Gastroesophageal sphincter (tissue), 4 donors: ENCODE measurements around the gene FRG2. TPM values are rescaled to one million over a fixed set of nuclear protein-coding genes. Genes with fewer than 3 reads are reported as not detected.
"Not testable (repeated sequence)": the region's sequence is repeated elsewhere in the genome, so short reads cannot be mapped to it uniquely, and the experiment has no call there.

ENCODE experiments used
- ATAC-seq: fragments of 150-250 bp; one replicate; pipeline ENCODE4 v1.9.1; 2016; ENCODE audit warnings: mild to moderate bottlenecking, moderate library complexity
- H3K27ac ChIP-seq, 4 donors: fragments of 200-600 bp; sonication (generic) in 3 of 4; 1 replicate in 3 of 4; 2 replicates in 1 of 4; pipeline ENCODE4 v1.5.1; 2016 to 2019
- H3K27me3 ChIP-seq: fragments of 200-600 bp; sonication (generic); one replicate; pipeline ENCODE4 v1.5.1; 2019
- H3K36me3 ChIP-seq, 2 donors: fragments of 200-600 bp; sonication (generic); one replicate each; pipeline ENCODE4 v1.5.1; 2019; ENCODE audit warnings: control low read depth in 1 of 2
- H3K4me1 ChIP-seq, 3 donors: fragments of 200-600 bp; sonication (generic); 1 replicate in 2 of 3; 2 replicates in 1 of 3; pipeline ENCODE4 v1.5.1; 2016 to 2019; ENCODE audit warnings: control low read depth in 2 of 3
- H3K4me3 ChIP-seq, 2 donors: fragments of 200-600 bp; sonication (generic); one replicate each; pipeline ENCODE4 v1.5.1; 2019; ENCODE audit warnings: mild to moderate bottlenecking in 1 of 2, moderate library complexity in 1 of 2
- H3K9me3 ChIP-seq, 3 donors: fragments of 200-600 bp; sonication (generic); one replicate each; pipeline ENCODE4 v1.5.1; 2017 to 2019; ENCODE audit warnings: control low read depth in 2 of 3
- CTCF ChIP-seq, 4 experiments: fragments of 200-600 bp in 2 of 4; fragments of 450-650 bp in 2 of 4; sonication (generic) in 1 of 4; IDR thresholded peaks; one replicate each; pipeline ENCODE4 v1.5.1; 2017 to 2019; ENCODE audit warnings: antibody characterized with exemption in 4 of 4, mild to moderate bottlenecking in 2 of 4, moderate library complexity in 2 of 4
- EP300 ChIP-seq: sonication (generic); formaldehyde crosslinking; IDR thresholded peaks from one replicate; pipeline ENCODE4 v1.6.1; 2017; ENCODE audit warnings: antibody characterized with exemption, mild to moderate bottlenecking
- POLR2A ChIP-seq, 2 donors: fragments of 450-650 bp; IDR thresholded peaks; one replicate each; pipeline ENCODE4 v1.6.1; 2017; ENCODE audit warnings: antibody characterized with exemption in 2 of 2, mild to moderate bottlenecking in 2 of 2, moderate library complexity in 1 of 2
- POLR2AphosphoS5 ChIP-seq: sonication (generic); formaldehyde crosslinking; IDR thresholded peaks from one replicate; pipeline ENCODE4 v1.6.1; 2017; ENCODE audit warnings: antibody characterized with exemption
- WGBS, 2 donors: methylation state at CpG; one replicate each; pipeline ENCODE4 v1.1.5; 2018; ENCODE audit warnings: low coverage in 1 of 2; 5-methylcytosine and 5-hydroxymethylcytosine counted together
- total RNA-seq, 4 donors: library from RNA; depleted of rRNA; stranded (reverse); fragments of >200 nt; gene quantifications; one replicate each; pipeline ENCODE4 v1.1.0, GENCODE V29; 2016

The FRG2 gene
- total RNA-seq, 4 donors from 2014 or later = not detected

DNA sequence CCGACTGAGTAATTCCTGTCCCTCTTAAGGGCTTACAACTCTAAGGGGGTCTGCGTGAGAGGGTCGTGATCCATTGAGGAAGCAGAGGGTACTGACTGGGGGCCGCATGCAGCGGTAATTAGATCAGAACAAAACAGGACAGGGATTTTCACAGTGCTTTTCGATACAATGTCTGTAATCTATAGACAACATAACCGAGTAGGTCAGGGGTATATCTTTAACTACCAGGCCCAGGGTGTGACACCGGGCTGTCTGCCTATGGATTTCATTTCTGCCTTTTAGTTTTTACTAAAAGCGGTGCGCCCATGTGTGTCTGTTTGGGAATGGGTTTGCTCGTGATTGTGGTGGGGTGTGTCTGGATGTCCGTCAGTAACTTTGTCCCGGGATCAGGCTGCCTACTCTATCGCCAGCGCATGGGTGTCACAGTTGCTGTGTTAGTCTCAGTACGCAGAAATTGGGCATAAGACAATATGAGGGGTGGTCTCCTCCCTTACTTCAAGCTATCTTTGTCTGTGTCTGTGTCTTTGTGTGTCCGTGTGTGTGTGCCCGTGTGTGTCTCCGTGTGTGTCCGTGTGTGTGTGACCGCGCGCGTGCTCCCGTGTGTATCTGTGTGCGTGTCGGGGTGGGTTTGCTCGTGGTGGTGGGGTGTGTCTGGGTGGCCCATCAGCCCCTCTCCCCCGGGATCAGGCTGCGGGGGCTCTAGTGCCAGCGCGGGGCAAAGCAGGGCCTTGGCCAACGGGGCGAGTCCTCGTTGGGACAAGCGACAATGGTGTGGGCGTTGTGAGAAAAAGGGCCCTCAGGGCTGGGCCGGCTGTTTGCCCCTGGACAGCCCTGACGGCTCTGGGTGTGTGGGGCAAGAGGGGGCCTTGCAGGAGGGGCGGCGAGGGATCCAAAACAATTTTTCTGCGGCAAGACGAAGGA, 10.4 kb downstream of the FRG2 start:
- peaks cover 0 to 58% (median 15%) of the 10 kb centered on the region in 3 donors for H3K4me1 ChIP-seq
- H3K36me3 ChIP-seq = no peaks in the 10 kb centered on the region
- 16% methylated on average over 13 of the region's 43 CpGs; no CpG with 5 or more reads in 1 of the 2 donors for WGBS, 2 donors
- no peaks in the 10 kb centered on the region for H3K9me3 ChIP-seq
- no peak overlapping the region for H3K27ac ChIP-seq
- ATAC-seq = no peak
- peaks cover 99% of the 10 kb centered on the region for H3K27me3 ChIP-seq
- no peak for TF ChIP-seq POLR2A (IDR thresholded peaks at IDR 0.05)
- TF ChIP-seq POLR2AphosphoS5 = no peak
- TF ChIP-seq EP300 = no peak
- TF ChIP-seq CTCF (IDR thresholded peaks at IDR 0.05) = no peak
- no peak overlapping the region for H3K4me3 ChIP-seq

GRCh38 chr4:190015538-190016368, 11.3 kb downstream of the FRG2 start:
- ATAC-seq = no peak
- no peak overlapping the region for H3K4me3 ChIP-seq
- H3K27ac ChIP-seq = no peak overlapping the region
- H3K36me3 ChIP-seq = no peaks in the 10 kb centered on the region
- no peak for TF ChIP-seq CTCF (IDR thresholded peaks at IDR 0.05)
- no peak for TF ChIP-seq POLR2AphosphoS5
- TF ChIP-seq POLR2A (IDR thresholded peaks at IDR 0.05) = no peak
- no peak for TF ChIP-seq EP300
- peaks cover 0 to 50% (median 7%) of the 10 kb centered on the region in 3 donors for H3K4me1 ChIP-seq
- no peaks in the 10 kb centered on the region for H3K9me3 ChIP-seq
- peaks cover 94% of the 10 kb centered on the region for H3K27me3 ChIP-seq
- WGBS, 2 donors = 0 to 10% methylated on average over 1 to 15 of the region's 43 CpGs

- no peak overlapping the region for H3K27ac ChIP-seq
- no peaks in the 10 kb centered on the region for H3K36me3 ChIP-seq
- no peaks in the 10 kb centered on the region for H3K9me3 ChIP-seq
- no peak for ATAC-seq
- H3K4me1 ChIP-seq = peaks cover 0 to 42% (median 6%) of the 10 kb centered on the region in 3 donors
- TF ChIP-seq POLR2AphosphoS5 = no peak
- no peak for TF ChIP-seq POLR2A (IDR thresholded peaks at IDR 0.05)
- no peak for TF ChIP-seq CTCF (IDR thresholded peaks at IDR 0.05)
- no peak for TF ChIP-seq EP300
- H3K4me3 ChIP-seq = peak overlapping the region in 1 of 2 donors; percentile 32
- peaks cover 92% of the 10 kb centered on the region for H3K27me3 ChIP-seq
- WGBS, 2 donors = 2 to 3% methylated on average over 13 to 14 of the region's 76 CpGs
Measured at GRCh38 chr4:190014771-190015537, 12.1 kb downstream of the FRG2 start.

DNA sequence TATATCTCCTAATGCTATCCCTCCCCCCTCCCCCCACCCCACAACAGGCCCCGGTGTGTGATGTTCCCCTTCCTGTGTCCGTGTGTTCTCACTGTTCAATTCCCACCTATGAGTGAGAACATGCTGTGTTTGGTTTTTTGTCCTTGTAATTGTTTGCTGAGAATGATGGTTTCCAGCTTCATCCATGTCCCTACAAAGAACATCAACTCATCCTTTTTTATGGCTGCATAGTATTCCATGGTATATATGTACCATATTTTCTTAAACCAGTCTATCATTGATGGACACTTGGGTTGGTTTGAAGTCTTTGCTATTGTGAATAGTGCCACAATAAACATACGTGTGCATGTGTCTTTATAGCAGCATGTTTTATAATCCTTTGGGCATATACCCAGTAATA, 37.1 kb downstream of the FRG2 start:
- not testable (repeated sequence) for H3K27ac ChIP-seq, H3K27me3 ChIP-seq, H3K4me3 ChIP-seq, H3K4me1 ChIP-seq, H3K36me3 ChIP-seq, H3K9me3 ChIP-seq, ATAC-seq
- 67 to 80% methylated on average over 1 of the region's 3 CpGs for whole genome bisulfite sequencing, 2 donors

GRCh38 chr4:189988877-189989431, 38.1 kb downstream of the FRG2 start:
- H3K4me3 ChIP-seq = no peak overlapping the region
- TF ChIP-seq EP300 (no peak), POLR2AphosphoS5 (no peak), POLR2A (IDR thresholded peaks at IDR 0.05) (no peak), CTCF (IDR thresholded peaks at IDR 0.05) (no peak)
- no peaks in the 10 kb centered on the region for H3K36me3 ChIP-seq
- WGBS, 2 donors = 46 to 100% methylated on average over 1 to 3 of the region's 3 CpGs
- H3K27me3 ChIP-seq = no peaks in the 10 kb centered on the region
- H3K9me3 ChIP-seq = no peaks in the 10 kb centered on the region
- H3K4me1 ChIP-seq = no peaks in the 10 kb centered on the region
- H3K27ac ChIP-seq = no peak overlapping the region
- no peak for ATAC-seq

DNA sequence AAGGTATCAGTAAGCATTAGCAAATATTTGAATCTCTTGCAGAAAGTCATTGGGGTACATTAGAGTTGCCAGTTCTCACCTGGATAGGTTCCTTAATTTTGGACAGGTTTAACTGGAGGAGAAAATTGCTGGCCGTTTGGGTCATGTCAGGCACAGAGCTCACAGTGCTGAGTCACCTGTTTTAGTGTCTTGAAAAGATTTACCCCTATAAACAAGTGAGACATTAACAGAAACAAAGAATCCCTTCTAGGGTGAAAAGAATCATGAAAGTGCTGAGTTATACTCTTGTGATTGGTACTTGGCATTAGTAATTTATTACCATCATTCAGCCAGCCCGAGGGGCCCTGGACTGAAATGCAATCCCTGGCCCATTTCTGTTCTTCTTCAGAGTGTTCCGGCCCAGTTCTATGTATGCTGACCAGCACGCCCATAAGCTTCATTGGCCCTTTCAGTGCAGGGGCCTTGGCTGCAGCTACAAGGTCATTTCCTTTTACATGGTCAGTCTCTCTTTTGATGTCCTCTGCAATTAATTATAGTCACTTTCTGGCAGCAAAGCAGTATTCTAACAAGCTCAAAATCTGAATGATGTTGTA, 41.3 kb downstream of the FRG2 start:
- H3K4me3 ChIP-seq, ATAC-seq: not testable (repeated sequence)
- WGBS, 2 donors = 18 to 20% methylated on average over 1 to 3 of the region's 4 CpGs

GRCh38 chr4:189984661-189985060, 42.4 kb downstream of the FRG2 start:
- H3K27me3 ChIP-seq, H3K36me3 ChIP-seq, H3K4me1 ChIP-seq, H3K4me3 ChIP-seq, ATAC-seq, H3K27ac ChIP-seq, H3K9me3 ChIP-seq: not testable (repeated sequence)
- 100% methylated on average over 1 of the region's 31 CpGs; no CpG with 5 or more reads in 1 of the 2 donors for WGBS, 2 donors

More for the DNA sequence above, 41.3 kb downstream of the FRG2 start:
- H3K36me3 ChIP-seq, H3K4me1 ChIP-seq, H3K27me3 ChIP-seq, H3K27ac ChIP-seq, H3K9me3 ChIP-seq: not testable (repeated sequence)
